Activated T-cell treated with anti-CD3 and anti-CD28 coated beads, Interleukin-2, amount 50 U/mL, for 24 hours (primary cell): ENCODE results near the gene GFOD1.

Source experiments
- DNase-seq: peaks from one replicate; pipeline ENCODE4 v3.0.0-alpha.2; 2020
- H3K27ac Mint-ChIP-seq: 2 replicates; pipeline ENCODE4 v1.8.0; 2020; ENCODE audit warnings: mild to moderate bottlenecking, mixed read lengths
- H3K27me3 Mint-ChIP-seq: 2 replicates; pipeline ENCODE4 v1.8.0; 2020; ENCODE audit warnings: mixed read lengths
- H3K36me3 Mint-ChIP-seq: 2 replicates; pipeline ENCODE4 v1.8.0; 2020; ENCODE audit warnings: low read depth, mixed read lengths
- H3K4me1 Mint-ChIP-seq: 2 replicates; pipeline ENCODE4 v1.8.0; 2020; ENCODE audit warnings: low read depth, mixed read lengths
- H3K4me3 Mint-ChIP-seq: 2 replicates; pipeline ENCODE4 v1.8.0; 2020; ENCODE audit warnings: mild to moderate bottlenecking, moderate library complexity, mixed read lengths
- H3K9me3 Mint-ChIP-seq: 2 replicates; pipeline ENCODE4 v1.8.0; 2020; ENCODE audit warnings: mixed read lengths

Gene GFOD1

GRCh38 chr6:13425943-13426931 is 61.2 kb downstream of the GFOD1 start:
- Mint-ChIP-seq H3K36me3 (peaks cover 16% of the 10 kb centered on the region), H3K4me1 (peaks cover 76% of the 10 kb centered on the region), H3K4me3 (no peak overlapping the region), H3K27ac (peak overlapping the region; percentile 98), H3K9me3 (no peaks in the 10 kb centered on the region), H3K27me3 (no peaks in the 10 kb centered on the region)
- peak; percentile 58 for DNase-seq

GRCh38 chr6:13425270-13425873 is 62.0 kb downstream of the GFOD1 start:
- Mint-ChIP-seq H3K9me3 (no peaks in the 10 kb centered on the region), H3K27me3 (no peaks in the 10 kb centered on the region), H3K36me3 (peaks cover 16% of the 10 kb centered on the region), H3K4me1 (peaks cover 74% of the 10 kb centered on the region), H3K27ac (peak overlapping the region; percentile 98), H3K4me3 (no peak overlapping the region)
- DNase-seq = no peak

- Mint-ChIP-seq H3K27ac (no peak overlapping the region), H3K27me3 (no peaks in the 10 kb centered on the region), H3K9me3 (no peaks in the 10 kb centered on the region), H3K4me3 (no peak overlapping the region), H3K4me1 (peaks cover 70% of the 10 kb centered on the region), H3K36me3 (peaks cover 23% of the 10 kb centered on the region)
- no peak for DNase-seq
Measured at GRCh38 chr6:13423252-13423651, 64.1 kb downstream of the GFOD1 start.

GRCh38 chr6:13422681-13423221 is 64.6 kb downstream of the GFOD1 start:
- H3K9me3 Mint-ChIP-seq = no peaks in the 10 kb centered on the region
- H3K4me3 Mint-ChIP-seq = no peak overlapping the region
- no peak for DNase-seq
- no peak overlapping the region for H3K27ac Mint-ChIP-seq
- H3K27me3 Mint-ChIP-seq = no peaks in the 10 kb centered on the region
- H3K36me3 Mint-ChIP-seq = peaks cover 28% of the 10 kb centered on the region
- peaks cover 65% of the 10 kb centered on the region for H3K4me1 Mint-ChIP-seq

- DNase-seq = no peak
- H3K9me3 Mint-ChIP-seq = no peaks in the 10 kb centered on the region
- no peak overlapping the region for H3K4me3 Mint-ChIP-seq
- no peaks in the 10 kb centered on the region for H3K27me3 Mint-ChIP-seq
- peaks cover 29% of the 10 kb centered on the region for H3K36me3 Mint-ChIP-seq
- no peak overlapping the region for H3K27ac Mint-ChIP-seq
- peaks cover 52% of the 10 kb centered on the region for H3K4me1 Mint-ChIP-seq
Measured at GRCh38 chr6:13421425-13422059, 65.9 kb downstream of the GFOD1 start.

GRCh38 chr6:13420269-13420668 is 67.1 kb downstream of the GFOD1 start:
- peaks cover 5% of the 10 kb centered on the region for H3K9me3 Mint-ChIP-seq
- no peak for DNase-seq
- H3K4me1 Mint-ChIP-seq = peaks cover 40% of the 10 kb centered on the region
- H3K27ac Mint-ChIP-seq = no peak overlapping the region
- no peak overlapping the region for H3K4me3 Mint-ChIP-seq
- peaks cover 29% of the 10 kb centered on the region for H3K36me3 Mint-ChIP-seq
- no peaks in the 10 kb centered on the region for H3K27me3 Mint-ChIP-seq

GRCh38 chr6:13419422-13420195 is 67.8 kb downstream of the GFOD1 start:
- no peak for DNase-seq
- no peak overlapping the region for H3K4me3 Mint-ChIP-seq
- peaks cover 5% of the 10 kb centered on the region for H3K9me3 Mint-ChIP-seq
- peaks cover 35% of the 10 kb centered on the region for H3K4me1 Mint-ChIP-seq
- H3K27me3 Mint-ChIP-seq = no peaks in the 10 kb centered on the region
- no peak overlapping the region for H3K27ac Mint-ChIP-seq
- peaks cover 28% of the 10 kb centered on the region for H3K36me3 Mint-ChIP-seq

- DNase-seq = no peak
- no peak overlapping the region for H3K27ac Mint-ChIP-seq
- H3K9me3 Mint-ChIP-seq = peaks cover 5% of the 10 kb centered on the region
- peaks cover 30% of the 10 kb centered on the region for H3K4me1 Mint-ChIP-seq
- H3K27me3 Mint-ChIP-seq = no peaks in the 10 kb centered on the region
- H3K4me3 Mint-ChIP-seq = no peak overlapping the region
- H3K36me3 Mint-ChIP-seq = peaks cover 28% of the 10 kb centered on the region
Measured at GRCh38 chr6:13418844-13419243, 68.6 kb downstream of the GFOD1 start.

GRCh38 chr6:13417954-13418353 is 69.4 kb downstream of the GFOD1 start:
- Mint-ChIP-seq H3K27ac (no peak overlapping the region), H3K4me1 (peaks cover 23% of the 10 kb centered on the region), H3K9me3 (peaks cover 5% of the 10 kb centered on the region), H3K36me3 (peaks cover 21% of the 10 kb centered on the region), H3K27me3 (no peaks in the 10 kb centered on the region), H3K4me3 (no peak overlapping the region)
- DNase-seq = no peak

GRCh38 chr6:13417431-13417830 is 70.0 kb downstream of the GFOD1 start:
- Mint-ChIP-seq H3K4me1 (peaks cover 20% of the 10 kb centered on the region), H3K9me3 (peaks cover 5% of the 10 kb centered on the region), H3K27me3 (no peaks in the 10 kb centered on the region), H3K36me3 (peaks cover 21% of the 10 kb centered on the region), H3K4me3 (no peak overlapping the region), H3K27ac (no peak overlapping the region)
- no peak for DNase-seq

- Mint-ChIP-seq H3K36me3 (peaks cover 21% of the 10 kb centered on the region), H3K27ac (peak overlapping the region; percentile 53), H3K4me1 (peaks cover 12% of the 10 kb centered on the region), H3K27me3 (no peaks in the 10 kb centered on the region), H3K4me3 (no peak overlapping the region), H3K9me3 (peaks cover 5% of the 10 kb centered on the region)
- DNase-seq = no peak
Measured at GRCh38 chr6:13415283-13415682, 72.1 kb downstream of the GFOD1 start.

GRCh38 chr6:13413900-13414555 is 73.4 kb downstream of the GFOD1 start:
- DNase-seq = no peak
- Mint-ChIP-seq H3K27me3 (no peaks in the 10 kb centered on the region), H3K4me3 (no peak overlapping the region), H3K36me3 (peaks cover 18% of the 10 kb centered on the region), H3K4me1 (peaks cover 2% of the 10 kb centered on the region), H3K9me3 (peaks cover 5% of the 10 kb centered on the region), H3K27ac (no peak overlapping the region)

GRCh38 chr6:13413466-13413862 is 73.9 kb downstream of the GFOD1 start:
- H3K4me1 Mint-ChIP-seq = no peaks in the 10 kb centered on the region
- peaks cover 16% of the 10 kb centered on the region for H3K36me3 Mint-ChIP-seq
- no peak overlapping the region for H3K27ac Mint-ChIP-seq
- peaks cover 5% of the 10 kb centered on the region for H3K9me3 Mint-ChIP-seq
- no peak overlapping the region for H3K4me3 Mint-ChIP-seq
- DNase-seq = no peak
- H3K27me3 Mint-ChIP-seq = no peaks in the 10 kb centered on the region
